GM21360 (cell line): ENCODE measurements around the gene HCST.
A peak's percentile ranks its signal among the peaks of the same experiment; 100 is the strongest.
"Not testable (repeated sequence)": the region's sequence is repeated elsewhere in the genome, so short reads cannot be mapped to it uniquely, and the experiment has no call there.

Source experiments
- ATAC-seq: cut with Tn5 transposase; IDR thresholded peaks from one replicate; pipeline ENCODE4 v1.9.1; 2021; ENCODE audit warnings: mild to moderate bottlenecking, moderate library complexity; ENCODE audit not compliant: unreplicated experiment

HCST gene, protein sequence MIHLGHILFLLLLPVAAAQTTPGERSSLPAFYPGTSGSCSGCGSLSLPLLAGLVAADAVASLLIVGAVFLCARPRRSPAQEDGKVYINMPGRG

GRCh38 chr19:35901854-35902661 is at the start of gene HCST:
TSS of gene HCST (plus strand) at chr19:35902529. CDS start at chr19:35902594, 65 bp downstream.
- no peak for ATAC-seq

DNA sequence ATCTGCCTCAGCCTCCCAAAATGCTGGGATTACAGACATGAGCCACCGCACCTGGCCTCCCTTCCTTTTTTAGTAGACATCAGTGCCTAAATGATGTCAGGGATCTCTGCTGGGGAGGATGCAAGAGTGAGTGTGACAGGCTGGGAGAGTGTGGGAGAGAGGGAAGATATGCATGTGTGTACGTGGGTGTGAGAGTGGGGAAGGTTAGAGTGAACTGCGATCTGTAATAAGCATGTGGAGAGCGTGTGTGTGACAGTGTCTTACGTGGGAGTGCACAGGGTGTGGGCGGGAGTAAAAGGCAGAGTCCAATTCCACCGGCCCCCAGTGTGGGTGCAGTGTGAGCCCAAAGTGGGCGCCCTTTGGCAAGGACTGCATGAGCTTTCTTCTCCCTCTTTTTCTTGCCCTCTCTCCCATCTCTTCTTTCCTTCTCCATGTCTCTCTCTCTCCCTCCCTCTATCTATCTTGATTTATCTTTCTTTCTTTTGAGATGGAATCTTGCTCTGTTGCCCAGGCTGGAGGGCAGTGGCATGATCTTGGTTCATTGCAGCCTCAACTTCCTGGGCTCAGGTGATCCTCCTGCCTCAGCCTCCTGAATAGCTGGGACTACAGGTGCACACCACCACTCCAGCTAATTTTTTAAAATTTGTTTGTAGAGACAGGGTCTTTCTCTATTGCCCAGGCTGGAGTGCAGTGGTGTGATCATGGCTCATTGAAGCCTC is 49.1 kb upstream of the HCST start:
- ATAC-seq = no peak

DNA sequence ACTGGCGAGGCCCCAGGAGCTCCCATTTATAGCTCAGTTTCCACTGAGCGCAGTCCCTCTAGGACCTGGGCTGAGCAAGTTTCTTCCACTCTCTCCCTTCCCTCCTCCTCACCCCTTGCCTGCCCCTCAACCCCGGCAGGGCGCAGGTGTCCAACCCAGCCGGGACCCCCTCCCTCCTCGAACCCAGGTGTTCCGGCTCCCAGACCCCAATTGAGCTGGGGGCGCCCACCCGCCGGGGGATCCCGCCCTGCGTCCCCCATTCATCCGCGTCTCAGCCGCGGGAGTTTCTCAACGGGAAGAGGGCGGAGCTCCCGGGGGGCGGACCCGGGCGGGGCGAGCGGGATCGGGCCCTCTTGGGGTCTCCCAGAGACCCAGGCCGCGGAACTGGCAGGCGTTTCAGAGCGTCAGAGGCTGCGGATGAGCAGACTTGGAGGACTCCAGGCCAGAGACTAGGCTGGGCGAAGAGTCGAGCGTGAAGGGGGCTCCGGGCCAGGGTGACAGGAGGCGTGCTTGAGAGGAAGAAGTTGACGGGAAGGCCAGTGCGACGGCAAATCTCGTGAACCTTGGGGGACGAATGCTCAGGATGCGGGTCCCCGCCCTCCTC is 45.7 kb upstream of the HCST start, which contains the start of gene KIRREL2:
Gene KIRREL2 (plus strand): TSS at position 366 of the 604 bp plus-strand sequence. CDS start 209 bp downstream, at position 575.
- no peak for ATAC-seq

- no peak for ATAC-seq
Measured at GRCh38 chr19:35858311-35858710, 44.0 kb upstream of the HCST start.

GRCh38 chr19:35859414-35859813 is 42.9 kb upstream of the HCST start:
- no peak for ATAC-seq

GRCh38 chr19:35860436-35860817 is 41.9 kb upstream of the HCST start:
- ATAC-seq = no peak

DNA sequence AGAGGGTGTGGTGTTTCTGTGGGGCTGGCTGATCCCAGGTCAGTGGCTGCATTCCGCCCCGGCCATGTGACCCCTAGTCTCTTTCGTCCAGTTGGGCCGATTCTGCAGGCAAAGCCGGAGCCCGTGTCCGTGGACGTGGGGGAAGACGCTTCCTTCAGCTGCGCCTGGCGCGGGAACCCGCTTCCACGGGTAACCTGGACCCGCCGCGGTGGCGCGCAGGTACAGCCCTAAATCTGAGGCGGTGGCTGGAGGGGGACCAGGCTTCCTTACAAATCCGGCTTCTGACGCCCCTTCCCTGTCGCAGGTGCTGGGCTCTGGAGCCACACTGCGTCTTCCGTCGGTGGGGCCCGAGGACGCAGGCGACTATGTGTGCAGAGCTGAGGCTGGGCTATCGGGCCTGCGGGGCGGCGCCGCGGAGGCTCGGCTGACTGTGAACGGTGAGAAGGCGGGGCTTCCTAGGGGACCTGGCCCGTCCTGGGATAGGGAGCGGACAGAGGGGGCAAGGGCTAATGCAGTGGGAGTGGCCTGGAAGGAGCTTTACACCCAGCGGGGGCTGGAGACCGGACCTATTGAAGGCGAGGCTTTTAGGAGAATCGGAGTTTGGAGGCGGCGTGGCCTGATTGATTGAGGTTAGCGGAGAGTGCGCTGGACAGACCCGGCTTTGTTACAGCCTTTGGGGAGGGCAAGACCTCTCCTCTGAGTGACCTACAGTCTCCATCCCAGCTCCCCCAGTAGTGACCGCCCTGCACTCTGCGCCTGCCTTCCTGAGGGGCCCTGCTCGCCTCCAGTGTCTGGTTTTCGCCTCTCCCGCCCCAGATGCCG is 41.3 kb upstream of the HCST start:
- ATAC-seq = no peak

- no peak for ATAC-seq
Measured at GRCh38 chr19:35861640-35862160, 40.6 kb upstream of the HCST start.

DNA sequence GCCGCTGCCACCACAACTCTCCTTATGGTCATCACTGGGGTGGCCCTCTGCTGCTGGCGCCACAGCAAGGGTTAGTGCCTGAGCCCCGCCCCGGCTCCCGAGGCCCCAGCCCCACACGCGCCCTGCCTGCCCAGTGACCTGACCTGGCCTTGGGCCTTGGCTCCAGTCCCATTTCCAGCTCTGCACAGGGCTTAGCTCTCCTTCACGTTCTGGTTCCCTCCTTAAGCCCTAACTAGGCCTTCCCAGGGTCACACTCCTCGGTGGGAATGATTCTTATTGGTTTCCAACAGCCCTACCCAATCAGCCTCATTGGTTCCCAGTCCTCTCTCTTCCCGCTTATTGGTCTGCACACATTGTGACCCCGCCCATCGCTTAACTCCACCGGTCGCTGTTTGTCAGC is 39.8 kb upstream of the HCST start:
- no peak for ATAC-seq

DNA sequence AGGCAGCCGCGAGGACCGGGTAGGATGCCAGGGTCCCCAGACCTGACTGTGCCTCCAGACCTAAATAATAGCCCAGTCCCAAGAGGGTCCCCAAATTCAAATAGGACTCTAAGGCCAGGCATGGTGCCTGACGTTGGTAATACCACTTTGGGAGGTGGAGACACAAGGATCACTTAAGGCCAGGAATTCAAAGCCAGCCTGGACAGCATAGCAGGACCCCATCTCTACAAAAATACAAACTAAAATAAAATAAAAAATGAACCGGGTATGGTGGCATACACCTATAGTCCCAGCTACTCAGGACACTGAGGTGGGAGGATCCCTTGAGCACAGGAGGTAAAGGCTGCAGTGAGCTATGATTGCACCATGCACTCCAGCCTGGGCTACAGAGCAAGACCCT is 39.3 kb upstream of the HCST start:
- ATAC-seq = no peak

- ATAC-seq = peak; percentile 49
Measured at GRCh38 chr19:35868172-35868822, 34.0 kb upstream of the HCST start, which contains the start of gene APLP1. TSS of gene APLP1 (plus strand) at chr19:35868574. CDS start at chr19:35868637, 63 bp downstream.

DNA sequence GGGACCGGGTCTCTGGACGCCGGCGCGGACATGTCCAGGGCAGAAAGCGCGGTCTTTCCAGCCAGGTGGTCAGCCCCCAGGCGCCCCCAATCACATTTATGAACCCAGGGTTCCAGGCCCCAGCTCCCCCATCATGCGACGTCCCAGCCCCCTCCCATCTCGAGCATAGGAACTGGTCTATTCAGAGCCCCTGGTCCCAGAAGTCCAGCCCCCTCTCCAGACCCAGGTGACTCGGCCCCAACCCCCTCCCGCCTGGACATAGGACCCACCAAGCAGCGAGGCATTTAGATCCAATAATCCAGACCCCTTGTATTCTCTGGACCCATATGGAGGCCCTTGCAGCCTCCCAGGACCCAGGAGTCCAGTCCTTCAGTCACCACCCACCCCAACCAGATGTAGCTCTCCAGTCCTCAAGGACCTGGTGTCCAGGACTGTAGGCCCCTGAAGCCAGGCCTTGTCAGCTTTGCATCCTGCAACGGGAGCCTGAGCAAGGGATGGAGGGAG is 33.5 kb upstream of the HCST start:
- ATAC-seq = no peak

DNA sequence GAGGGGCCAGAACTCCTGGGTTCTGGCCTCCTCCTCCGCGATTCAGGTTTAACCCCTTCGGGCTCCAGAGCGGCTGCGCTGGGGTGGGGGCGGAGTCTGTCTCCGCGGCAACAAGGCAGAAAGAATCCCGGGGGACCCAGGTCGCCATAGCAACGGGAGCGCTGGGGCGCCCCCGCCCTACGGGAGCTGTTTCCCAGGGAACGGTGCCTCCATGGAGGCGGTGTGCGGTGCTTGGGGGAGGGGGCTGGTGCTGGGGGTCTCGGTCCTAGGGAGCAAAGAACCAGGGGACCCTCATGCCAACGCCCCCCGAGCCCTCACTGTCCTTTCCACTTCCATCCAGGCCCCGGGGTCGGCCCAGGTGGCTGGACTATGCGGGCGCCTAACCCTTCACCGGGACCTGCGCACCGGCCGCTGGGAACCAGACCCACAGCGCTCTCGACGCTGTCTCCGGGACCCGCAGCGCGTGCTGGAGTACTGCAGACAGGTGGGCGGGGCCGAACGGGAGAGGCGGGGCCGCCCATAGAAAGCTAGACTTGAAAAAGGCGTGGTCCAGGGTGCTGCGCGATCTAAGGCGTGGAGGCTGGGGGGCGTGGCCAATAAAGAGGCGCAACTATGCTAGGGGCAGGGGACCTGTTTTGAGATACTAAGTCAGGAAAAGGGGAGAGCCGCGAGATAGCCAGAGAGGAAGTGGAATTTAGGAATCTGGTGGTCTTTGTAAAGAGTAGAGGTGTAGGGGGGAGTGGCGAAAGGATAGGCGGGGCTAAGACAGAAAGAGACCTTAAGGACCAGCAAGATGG is 32.8 kb upstream of the HCST start:
- ATAC-seq = peak; percentile 58

DNA sequence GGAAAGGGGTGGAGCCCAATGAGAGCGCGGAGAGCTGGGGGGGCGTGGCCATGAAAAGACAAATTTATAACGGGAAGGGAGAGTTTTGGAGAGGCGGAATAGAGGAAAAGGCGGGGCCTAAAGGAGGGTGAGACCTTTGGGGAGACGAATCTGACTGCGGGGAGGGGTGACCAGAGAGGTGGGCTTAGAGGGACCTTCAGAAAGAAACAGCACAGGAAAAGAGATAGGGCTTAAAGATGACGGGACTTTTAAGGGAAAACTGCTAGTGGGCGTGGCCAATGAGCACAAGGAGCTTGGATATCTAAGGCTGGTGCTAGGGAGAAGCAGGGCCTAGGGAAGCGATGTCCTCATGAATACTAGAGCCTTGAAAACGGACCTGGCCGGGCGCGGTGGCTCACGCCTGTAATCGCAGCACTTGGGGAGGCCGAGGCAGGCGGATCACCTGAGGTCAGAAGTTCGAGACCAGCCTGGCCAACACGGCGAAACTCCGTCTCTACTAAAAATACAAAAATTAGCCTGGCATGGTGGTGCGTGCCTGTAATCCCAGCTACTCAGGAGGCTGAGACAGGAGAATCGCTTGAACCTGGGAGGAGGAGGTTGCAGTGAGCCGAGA is 32.1 kb upstream of the HCST start:
- ATAC-seq = not testable (repeated sequence)

- no peak for ATAC-seq
Measured at GRCh38 chr19:35870798-35871197, 31.5 kb upstream of the HCST start.

- no peak for ATAC-seq
Measured at GRCh38 chr19:35871611-35872010, 30.7 kb upstream of the HCST start.

DNA sequence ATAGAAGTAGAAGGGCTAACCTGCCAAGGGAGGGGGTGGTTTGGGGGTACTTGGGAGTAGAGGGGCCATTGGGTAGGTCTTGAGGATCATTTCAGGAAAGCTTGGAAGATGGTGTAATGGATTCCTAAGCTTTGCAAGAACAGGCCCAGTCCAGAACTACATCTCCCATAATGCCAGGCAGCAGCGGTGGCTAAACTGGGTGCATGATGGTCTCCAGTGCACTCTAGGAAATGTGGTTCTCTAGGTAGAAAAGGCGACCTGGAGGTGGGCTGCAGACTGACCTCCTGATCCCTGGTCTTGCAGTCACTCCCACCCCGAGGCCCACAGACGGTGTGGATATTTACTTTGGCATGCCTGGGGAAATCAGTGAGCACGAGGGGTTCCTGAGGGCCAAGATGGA is 30.1 kb upstream of the HCST start:
- no peak for ATAC-seq

DNA sequence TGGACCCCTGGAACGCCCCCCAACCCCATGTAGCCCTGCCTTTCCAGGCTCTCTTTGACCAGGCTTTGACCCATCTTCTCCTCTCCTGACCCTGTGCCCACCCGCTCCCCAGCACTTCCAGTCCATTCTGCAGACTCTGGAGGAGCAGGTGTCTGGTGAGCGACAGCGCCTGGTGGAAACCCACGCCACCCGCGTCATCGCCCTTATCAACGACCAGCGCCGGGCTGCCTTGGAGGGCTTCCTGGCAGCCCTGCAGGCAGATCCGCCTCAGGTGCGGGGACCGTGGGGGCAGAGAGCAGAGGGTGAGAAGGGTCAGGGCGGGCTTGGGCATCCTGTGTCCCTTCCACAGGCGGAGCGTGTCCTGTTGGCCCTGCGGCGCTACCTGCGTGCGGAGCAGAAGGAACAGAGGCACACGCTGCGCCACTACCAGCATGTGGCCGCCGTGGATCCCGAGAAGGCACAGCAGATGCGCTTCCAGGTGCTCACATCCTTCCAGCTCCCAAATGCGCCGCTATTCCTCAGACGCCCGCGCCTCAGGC is 27.9 kb upstream of the HCST start:
- ATAC-seq = no peak
